HG03095 (cell line): ENCODE data around the gene OCIAD1.
"Not testable (repeated sequence)": the region's sequence is repeated elsewhere in the genome, so short reads cannot be mapped to it uniquely, and the experiment has no call there.

Source experiments
- ATAC-seq: cut with Tn5 transposase; IDR thresholded peaks from one replicate; pipeline ENCODE4 v1.9.1; 2021; ENCODE audit warnings: moderate library complexity; ENCODE audit not compliant: unreplicated experiment

OCIAD1 gene

DNA sequence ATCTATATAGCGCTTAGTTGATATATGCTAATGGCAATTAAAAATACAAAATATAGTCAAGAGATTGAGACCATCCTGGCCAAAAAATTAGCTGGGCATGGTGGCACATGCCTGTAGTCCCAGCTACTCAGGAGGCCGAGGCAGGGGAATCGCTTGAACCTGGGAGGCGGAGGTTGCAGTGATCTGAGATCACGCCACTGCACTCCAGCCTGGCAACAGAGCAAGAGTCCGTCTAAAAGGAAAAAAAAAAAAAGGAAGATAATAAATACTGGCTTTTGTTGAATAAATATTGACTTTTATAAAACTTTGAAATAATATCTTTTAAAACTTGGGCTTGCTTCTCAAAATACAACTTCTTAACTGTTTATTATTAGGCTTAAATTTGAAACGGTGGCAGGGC is 14.6 kb upstream of the OCIAD1 start:
- not testable (repeated sequence) for ATAC-seq

DNA sequence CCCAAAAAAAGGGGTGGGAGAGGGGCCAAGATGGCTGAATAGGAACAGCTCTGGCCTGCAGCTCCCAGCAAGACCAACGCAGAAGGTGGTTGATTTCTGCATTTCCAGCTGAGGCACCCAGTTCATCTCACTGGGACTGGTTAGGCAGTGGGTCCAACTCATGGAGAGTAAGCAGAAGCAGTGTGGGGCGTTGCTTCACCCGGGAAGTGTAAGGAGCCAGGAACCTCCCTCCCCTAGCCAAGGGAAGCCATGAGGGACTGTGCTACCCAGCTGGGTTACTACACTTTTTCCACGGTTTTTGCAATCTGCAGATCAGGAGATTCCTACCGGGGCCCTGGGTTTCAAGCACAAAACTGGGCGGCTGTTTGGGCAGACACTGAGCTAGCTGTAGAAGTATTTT is 13.9 kb upstream of the OCIAD1 start:
- ATAC-seq, result no peak

DNA sequence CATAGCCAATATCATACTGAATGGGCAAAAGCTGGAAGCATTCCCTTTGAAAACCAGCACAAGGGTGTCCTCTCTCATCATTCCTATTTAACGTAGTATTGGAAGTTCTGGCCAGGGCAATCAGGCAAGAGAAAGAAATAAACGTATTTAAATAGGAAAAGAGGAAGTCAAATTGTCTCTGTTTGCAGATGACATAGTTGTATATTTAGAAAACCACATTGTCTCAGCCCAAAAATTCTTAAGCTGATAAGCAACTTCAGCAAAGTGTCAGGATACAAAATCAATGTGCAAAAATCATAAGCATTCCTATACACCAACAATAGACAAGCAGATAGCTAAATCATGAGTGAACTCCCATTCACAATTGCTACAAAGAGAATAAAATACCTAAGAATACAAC is 9.5 kb upstream of the OCIAD1 start:
- not testable (repeated sequence) for ATAC-seq

DNA sequence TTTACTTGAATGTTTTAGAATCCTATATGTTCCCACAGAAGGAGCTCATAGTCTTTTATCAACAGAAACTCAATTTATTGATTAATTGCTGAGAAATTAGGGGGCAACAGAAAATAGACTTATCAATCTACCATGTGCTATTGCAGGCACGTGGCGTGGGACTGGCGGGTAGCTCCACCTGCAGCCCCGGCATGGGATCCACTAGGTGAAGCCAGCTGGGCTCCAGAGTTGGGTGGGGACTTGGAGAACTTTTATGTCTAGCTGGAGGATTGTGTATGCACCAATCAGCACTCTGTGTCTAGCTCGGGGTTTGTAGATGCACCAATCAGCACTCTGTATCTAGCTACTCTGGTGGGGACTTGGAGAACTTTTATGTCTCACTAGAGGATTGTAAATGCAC is 3.3 kb upstream of the OCIAD1 start:
- no peak for ATAC-seq

DNA sequence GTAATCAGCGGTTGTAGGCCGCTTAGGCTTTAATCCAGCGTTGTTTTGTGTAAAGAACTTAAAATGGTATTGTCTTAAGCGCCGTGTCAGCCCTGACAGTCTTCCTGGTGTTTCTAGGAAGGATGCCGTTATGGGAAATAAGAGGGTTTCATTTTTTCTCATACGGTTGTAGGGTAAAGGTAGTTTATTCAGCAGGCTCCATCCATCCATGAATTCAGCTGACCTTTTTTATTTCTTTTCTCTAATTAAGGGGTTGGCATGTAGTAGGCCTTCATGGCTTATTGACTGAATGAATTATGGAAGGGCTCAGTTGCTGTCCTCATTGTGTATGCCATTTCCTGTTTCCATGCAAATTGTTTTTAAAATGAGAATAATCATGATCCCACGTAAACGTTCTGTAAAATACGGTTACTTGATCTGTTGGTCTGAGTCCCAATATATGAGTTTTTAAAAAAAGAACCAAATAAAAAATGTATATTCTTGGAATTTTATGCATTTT is 693 bp downstream of the OCIAD1 start:
- no peak for ATAC-seq

DNA sequence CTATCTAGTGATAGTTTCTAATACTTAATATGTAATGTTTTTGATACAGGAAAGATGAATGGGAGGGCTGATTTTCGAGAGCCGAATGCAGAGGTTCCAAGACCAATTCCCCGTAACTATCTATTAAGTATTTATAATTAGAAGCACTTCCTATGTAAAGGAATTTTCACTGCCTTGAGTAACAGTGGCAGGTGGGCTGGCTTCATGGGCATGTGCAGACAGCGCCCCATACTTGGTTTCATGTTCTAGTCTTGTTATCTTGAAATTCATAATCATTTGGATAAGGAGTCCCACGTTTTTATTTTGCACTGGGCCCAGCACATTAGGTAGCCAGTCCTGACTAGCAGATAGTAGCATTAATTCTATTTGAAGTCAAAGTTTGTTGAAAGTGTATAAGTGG is 1.7 kb downstream of the OCIAD1 start:
- ATAC-seq, result no peak

DNA sequence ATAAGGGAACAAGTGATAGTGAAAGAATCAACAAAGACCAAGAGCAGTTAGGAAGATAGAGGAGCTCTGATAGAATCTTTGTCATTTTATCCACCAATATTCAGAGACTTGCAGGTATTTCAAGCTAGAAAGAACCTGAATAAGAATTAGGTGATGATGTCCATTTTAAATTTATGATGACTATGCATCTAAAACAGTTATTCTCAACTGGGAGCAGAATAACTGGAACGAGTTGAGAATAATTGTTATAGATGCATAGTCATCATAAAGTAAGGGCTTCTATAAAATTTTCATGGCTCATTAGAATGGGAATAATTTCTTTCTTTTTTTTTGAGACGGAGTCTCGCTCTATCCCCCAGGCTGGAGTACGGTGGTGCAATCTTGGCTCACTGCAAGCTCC is 5.8 kb downstream of the OCIAD1 start:
- ATAC-seq, result no peak

DNA sequence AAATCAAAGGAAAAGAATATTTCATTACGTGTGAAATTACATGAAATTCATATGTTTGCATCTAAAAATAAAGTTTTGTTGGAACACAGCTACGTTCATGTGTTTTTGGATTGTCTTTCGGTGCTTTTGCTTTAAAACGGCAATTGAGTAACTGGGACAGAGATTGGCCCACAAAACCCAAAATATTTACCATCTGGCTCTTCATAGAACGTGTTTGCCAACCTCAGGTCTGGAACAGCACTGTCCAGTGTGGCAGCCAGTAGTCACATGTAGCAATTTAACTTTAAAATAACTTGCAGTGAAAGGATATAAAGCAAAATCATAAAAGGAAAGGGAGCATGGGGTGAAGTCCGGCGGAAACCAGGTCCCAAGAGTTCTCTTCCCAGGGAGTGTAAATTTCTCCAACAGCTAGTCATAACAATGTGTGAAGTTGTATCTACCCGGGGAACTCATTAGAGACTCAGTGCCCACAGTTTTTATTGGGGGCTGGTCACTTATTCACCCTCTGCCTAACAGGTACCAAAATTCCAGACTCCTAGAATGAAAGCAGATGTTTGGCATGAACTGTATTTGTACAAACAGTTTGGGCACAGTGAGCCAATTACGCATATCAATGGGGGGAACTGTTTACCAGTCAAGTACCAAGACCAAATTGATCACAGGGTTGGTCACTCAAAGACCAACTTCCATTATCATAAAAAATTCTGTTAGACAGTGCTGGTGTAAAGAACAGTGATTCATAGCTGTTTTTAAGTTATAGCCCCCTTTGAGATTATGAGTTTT is 10.3 kb downstream of the OCIAD1 start:
- no peak for ATAC-seq

DNA sequence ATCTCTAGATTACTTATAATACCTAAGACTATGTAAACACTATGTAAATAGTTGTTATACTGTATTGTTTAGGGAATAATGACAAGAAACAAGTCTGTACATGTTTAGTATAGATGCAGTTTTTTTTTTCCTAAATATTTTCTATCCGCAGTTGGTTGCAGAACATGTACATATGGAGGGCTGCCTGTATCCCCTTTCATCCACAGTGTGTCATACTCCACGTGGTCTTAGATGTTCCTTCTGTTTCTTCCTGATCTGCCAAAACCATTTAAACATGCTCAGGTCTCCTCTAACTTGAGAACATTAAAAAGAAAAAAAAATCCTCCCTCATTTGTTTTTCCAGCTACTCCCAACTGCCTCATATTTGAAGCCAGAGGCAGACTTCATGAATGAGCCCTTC is 14.0 kb downstream of the OCIAD1 start:
- no peak for ATAC-seq

DNA sequence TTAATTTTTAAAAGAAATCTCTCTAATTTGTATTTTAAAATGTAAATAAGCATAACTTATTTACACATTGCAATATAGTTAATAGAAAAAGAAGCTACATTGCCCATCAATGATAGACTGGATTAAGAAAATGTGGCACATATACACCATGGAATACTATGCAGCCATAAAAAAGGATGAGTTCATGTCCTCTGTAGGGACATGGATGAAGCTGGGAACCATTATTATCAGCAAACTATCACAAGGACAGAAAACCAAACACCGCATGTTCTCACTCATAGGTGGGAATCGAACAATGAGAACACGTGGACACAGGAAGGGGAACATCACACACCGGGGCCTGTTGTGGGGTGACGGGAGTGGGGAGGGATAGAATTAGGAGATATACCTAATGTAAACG is 17.9 kb downstream of the OCIAD1 start:
- not testable (repeated sequence) for ATAC-seq

DNA sequence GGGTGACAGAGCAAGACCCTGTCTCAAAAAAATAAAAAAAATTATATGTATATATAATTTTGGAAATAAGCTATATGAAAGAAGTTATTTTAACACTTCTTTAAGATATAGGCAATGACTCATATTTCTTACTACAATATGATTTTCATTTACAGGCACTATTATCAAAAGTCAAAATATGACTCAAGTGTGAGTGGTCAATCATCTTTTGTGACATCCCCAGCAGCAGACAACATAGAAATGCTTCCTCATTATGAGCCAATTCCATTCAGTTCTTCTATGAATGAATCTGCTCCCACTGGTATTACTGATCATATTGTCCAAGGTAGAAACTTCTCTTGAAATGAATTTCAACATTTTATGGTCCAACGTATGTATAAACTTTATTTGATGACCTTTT is 20.8 kb downstream of the OCIAD1 start:
- no peak for ATAC-seq

DNA sequence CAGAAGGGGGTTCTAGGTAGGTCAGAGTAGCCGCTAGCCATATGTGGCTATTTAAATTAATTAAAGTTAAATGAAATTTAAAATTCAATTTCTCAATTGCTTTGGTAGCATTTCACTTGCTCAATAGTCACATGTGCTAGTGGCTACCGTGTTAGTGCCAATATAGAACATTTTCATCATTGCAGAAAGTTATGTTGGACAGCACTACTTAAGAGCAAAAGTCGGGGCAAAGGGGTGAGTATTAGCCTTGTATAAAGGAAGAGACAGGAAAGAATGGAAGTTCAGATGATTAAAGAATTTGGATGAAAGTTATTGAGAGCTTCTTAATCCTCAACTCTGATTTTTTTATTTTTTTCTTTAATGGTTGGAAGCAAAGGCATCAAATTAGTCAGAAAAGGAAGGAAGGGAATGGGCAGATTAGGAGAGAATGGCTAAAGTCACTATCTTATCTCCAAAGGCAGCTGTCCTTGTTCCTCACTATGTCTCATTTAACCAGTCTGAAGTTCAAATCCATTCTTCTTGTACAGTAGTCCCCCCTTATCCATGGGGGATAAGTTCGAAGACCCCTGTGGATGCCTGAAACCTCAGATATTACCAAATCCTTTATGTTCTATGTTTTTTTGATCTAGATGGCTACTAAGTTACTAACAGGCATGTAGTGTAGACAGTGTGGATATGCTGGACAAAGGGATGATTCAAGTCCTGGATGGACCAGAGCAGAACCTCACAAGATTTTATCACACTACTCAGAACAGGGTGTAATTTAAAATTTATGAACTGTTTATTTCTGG is 22.9 kb downstream of the OCIAD1 start:
- ATAC-seq, result no peak

DNA sequence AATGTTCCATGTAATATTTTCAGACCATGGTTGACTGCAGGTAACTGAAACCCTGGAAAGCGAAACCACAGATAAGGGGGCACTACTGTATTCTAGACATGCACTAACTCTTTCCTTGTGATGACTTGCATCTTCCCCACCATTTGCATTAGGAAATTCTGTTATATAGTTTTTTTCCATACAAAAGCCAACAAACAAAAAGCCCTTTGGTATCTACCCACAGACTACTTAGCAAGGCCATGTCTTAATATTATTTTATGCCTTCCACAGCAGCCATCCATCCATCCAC is 23.5 kb downstream of the OCIAD1 start:
- ATAC-seq, result no peak

DNA sequence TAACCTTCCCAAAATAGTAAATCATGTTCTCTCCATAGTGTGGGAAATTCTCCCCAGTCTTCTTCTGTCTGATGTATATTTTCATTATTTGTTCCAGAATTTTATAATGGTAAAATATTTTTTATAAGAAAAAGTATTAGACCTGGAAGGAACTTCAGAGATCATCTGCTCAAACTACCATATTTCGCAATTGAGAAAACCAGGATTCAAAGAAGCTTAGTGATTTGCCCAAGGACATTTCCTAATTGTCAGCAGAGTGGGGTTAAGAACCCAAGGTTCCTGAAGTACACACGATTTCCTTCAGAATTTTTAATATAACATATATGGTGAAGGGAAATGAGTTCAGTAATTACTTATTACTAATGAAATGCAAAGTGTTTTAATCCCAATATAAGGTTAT is 24.1 kb downstream of the OCIAD1 start:
- no peak for ATAC-seq

DNA sequence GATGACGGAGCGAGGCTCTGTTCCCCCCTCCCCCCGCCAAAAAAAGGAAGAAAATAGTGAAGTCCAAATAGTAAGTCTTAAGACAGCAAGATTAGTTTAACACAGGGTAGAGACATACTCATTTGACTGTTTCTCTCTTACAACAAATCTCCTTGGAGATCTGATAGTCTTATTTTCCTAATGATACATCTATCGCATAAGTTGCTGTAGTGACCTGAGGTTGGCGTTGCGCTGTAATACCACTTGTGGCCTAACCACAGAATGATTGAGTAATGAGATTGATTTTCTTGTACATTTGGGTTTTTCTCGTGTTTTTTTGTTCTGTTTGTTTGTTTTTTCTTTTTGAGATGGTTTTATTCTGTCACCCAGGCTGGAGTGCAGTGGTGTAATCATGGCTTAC is 27.2 kb downstream of the OCIAD1 start:
- ATAC-seq, result no peak

DNA sequence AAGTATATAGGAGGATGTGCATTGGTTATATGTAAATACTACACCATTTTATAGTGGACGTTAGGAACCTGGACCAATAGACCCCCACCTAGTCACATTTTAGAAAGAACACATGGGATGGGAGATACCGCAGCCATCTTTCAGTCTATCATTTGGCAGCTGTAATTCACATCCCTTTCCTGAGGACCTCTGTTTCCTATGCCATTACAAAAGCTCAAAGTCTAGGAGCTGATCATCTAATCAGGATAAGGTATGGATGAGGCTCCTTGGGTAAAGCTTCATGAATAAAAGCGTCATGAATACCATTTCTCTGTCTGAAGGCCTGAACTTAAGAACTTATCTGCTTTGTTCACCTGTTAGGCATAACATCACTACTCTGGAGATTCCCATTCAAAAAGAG is 31.1 kb downstream of the OCIAD1 start:
- no peak for ATAC-seq

DNA sequence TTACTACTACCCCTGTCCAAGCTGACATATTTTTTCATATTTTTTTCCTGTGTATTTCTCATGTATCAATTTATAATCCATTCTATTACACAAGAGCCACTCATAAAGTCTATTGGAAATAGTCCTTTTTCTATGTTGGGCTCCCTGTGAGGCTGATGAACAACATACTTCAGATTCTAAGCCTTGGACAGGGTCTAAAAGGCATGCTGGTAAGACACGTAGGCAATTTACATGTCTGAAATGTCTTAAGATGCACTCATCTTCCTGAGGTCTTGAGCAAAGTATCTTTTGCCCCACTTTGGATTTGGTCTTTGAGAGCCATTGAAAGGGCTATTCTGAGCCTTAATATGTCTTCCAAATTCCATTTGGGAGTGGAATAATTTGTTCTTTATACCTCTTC is 31.8 kb downstream of the OCIAD1 start:
- no peak for ATAC-seq

DNA sequence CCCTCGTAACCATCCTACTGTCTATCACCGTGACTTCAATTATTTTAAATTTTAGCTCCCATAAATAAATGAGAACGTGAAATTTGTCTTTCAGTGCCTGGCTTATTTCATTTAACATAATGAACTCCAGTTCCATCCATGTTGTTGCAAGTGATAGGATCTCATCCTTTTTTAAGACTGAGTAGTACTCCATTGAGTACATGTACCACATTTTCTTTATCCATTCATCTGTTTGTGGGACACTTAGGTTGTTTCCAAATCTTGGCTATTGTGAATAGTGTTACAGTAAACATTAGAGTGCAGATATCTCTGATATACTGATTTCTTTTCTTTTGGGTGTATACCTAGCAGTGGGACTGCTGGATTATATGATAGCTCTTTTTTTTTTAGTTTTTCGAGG is 32.8 kb downstream of the OCIAD1 start:
- ATAC-seq, result no peak

DNA sequence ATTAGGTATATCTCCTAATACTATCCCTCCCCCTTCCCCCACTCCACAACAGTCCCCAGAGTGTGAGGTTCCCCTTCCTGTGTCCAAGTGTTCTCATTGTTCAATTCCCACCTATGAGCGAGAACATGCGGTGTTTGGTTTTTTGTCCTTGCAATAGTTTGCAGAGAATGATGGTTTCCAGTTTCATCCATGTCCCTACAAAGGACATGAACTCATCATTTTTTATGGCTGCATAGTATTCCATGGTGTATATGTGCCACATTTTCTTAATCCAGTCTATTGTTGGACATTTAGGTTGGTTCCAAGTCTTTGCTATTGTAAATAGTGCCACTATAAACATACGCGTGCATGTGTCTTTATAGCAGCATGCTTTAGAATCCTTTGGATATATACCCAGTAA is 33.8 kb downstream of the OCIAD1 start:
- not testable (repeated sequence) for ATAC-seq

DNA sequence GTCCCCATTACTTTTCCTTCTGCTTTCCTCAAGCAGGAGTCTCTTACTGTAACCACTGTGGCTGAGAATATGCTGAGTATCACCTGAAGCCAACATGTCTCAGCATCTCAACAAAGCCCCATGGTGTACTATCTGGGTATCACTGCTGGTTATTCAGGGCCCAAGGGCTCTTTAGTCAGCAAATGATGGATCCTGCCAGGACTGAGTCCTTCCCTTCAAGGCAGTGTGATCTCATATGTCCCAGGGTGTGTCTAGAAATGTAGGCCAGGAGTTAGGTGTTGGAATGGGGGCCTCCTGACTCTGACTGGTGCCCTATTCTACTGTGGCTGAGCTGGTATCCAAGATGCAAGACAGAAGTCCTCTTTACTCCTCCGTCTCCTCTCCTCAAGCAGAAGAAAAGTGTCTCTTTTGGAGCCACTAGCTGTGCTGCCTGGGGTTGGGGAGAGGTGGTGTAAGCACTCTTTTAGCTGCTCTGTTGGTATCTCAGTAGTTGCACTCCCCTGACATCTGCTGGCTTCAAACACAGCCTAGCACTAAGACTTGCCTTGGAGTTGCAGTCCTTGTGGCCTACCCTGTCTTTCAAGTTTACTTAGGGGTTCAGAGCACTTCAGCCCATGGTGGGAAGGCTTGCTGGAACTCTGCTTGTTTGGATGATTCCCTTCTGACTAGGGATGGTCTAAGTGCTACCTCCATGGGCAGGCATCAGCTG is 47.1 kb downstream of the OCIAD1 start:
- no peak for ATAC-seq

DNA sequence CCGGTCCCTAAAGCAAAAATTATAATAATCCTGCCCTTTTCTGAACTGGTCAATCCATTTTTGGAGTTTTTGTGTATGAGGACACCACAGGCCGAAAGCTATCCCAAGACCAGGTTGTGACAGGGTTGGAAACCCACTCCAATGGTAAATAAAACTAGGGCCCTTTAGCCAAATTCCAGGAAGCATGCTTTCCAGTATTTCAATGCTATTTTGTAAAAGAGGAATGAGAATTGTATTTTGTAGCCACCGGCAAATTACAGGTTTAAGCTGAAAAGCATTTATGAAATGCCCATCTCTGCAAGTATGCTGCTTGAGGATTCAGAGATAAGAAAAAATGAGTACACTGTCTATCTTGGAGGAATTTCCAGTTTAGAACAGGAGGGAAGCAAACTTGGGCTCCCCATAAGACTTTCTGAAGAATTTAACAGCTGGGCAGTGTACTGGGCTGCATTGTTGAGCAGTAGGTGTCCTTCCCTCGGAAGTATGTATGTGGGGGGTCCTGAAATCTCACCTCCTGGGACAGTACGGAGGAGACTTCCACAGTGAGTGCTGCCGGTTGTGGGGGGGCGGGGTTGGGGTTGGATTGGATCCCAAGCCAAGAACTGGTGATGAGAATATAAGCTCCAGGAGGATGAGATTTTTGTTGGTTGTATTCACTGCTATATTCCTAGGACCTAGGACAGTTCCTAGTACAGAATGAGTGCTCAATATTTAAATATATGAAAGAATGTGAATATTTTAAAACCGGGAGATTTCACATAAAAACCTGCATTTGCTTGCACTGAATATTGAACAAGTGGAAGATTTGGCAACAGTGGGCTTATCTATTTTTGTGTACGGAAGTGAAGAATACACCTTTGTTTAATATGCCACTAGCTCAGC is 48.9 kb downstream of the OCIAD1 start:
- no peak for ATAC-seq
